AG09319 (cell line): ENCODE data around the gene CIZ1.
A peak's percentile ranks its signal among the peaks of the same experiment; 100 is the strongest.
"Not testable (repeated sequence)": the region's sequence is repeated elsewhere in the genome, so short reads cannot be mapped to it uniquely, and the experiment has no call there.

Source experiments
- DNase-seq: peaks from one replicate; pipeline ENCODE4 v3.0.0-alpha.2; 2010; ENCODE audit warnings: low read depth; ENCODE audit errors: extremely low read depth
- CTCF ChIP-seq: IDR thresholded peaks from 2 replicates; pipeline ENCODE4 v1.5.1; 2011; ENCODE audit warnings: low read depth, mild to moderate bottlenecking, inconsistent platforms, low read length, moderate library complexity

Gene CIZ1

GRCh38 chr9:128191406-128192046 lies at the start of gene CIZ1:
Gene CIZ1 (minus strand): TSS chr9:128191572. CDS start chr9:128190857, 715 bp downstream.
- peak; percentile 49 for TF ChIP-seq CTCF
- DNase-seq: peak; percentile 59

GRCh38 chr9:128233817-128234406 lies 42.5 kb upstream of the CIZ1 start:
- TF ChIP-seq CTCF: no peak
- DNase-seq: no peak

- no peak for TF ChIP-seq CTCF
- DNase-seq: no peak
Observed at GRCh38 chr9:128232528-128233428, 41.4 kb upstream of the CIZ1 start.

- no peak for TF ChIP-seq CTCF
- no peak for DNase-seq
Observed at GRCh38 chr9:128231638-128232527, 40.5 kb upstream of the CIZ1 start.

- not testable (repeated sequence) for DNase-seq
Observed at GRCh38 chr9:128230897-128231296, 39.5 kb upstream of the CIZ1 start.

GRCh38 chr9:128226412-128226801 lies 35.0 kb upstream of the CIZ1 start:
- no peak for DNase-seq

More at GRCh38 chr9:128226412-128226801, 35.0 kb upstream of the CIZ1 start:
- no peak for TF ChIP-seq CTCF
